HG03280 (cell line): ENCODE measurements around the gene XXYLT1.

Experiments
- ATAC-seq: cut with Tn5 transposase; IDR thresholded peaks from one replicate; pipeline ENCODE4 v1.9.1; 2021; ENCODE audit warnings: mild to moderate bottlenecking, moderate library complexity; ENCODE audit not compliant: unreplicated experiment

XXYLT1 gene

GRCh38 chr3:195036574-195036973, 234.4 kb downstream of the XXYLT1 start:
- ATAC-seq = no peak

- ATAC-seq = no peak
Observed at GRCh38 chr3:195036203-195036505, 234.8 kb downstream of the XXYLT1 start.

DNA sequence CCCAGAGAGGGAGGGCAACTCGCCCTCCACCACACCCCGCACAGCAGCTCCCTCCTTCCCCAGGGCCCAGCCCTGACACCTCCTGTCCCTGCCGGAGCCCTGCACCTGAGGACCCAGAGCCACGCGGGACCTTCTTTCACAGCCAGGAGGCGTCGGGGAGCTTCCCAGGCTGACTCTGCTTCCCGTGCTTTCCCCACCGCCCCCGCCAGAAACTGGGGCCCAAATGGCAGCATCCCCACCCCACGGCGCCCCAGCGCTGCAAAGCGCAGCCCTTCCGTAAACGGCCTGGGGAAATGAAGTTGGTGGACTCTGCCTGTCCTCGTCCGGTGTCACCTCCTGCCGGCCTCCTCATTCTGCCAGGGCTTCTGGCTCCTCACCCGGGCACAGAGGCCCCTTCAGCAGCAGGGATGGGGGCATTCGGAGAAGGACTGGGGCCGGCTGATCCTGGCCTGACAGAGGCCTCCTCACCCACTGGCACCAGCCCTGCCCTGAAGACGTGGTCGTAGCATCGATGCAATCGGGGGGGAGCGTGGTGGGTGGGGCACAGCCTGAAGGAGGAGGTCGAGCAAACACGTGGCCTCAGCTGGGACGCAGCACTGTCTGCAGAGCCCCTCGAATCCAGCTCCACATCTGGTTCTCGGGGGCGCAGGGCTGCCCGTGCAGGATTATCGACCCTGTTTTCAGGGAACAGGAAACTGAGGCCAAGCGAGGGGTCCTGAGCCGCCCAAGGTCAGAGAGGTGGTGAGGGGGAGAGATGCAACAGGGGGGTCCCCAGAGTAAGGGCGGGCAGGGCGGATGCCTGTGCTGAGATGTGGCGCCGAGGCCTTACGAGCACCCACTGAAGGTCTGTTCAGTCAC, 235.4 kb downstream of the XXYLT1 start:
- ATAC-seq = no peak

GRCh38 chr3:195034541-195034940, 236.4 kb downstream of the XXYLT1 start:
- no peak for ATAC-seq

GRCh38 chr3:195034101-195034500, 236.9 kb downstream of the XXYLT1 start:
- ATAC-seq = no peak

DNA sequence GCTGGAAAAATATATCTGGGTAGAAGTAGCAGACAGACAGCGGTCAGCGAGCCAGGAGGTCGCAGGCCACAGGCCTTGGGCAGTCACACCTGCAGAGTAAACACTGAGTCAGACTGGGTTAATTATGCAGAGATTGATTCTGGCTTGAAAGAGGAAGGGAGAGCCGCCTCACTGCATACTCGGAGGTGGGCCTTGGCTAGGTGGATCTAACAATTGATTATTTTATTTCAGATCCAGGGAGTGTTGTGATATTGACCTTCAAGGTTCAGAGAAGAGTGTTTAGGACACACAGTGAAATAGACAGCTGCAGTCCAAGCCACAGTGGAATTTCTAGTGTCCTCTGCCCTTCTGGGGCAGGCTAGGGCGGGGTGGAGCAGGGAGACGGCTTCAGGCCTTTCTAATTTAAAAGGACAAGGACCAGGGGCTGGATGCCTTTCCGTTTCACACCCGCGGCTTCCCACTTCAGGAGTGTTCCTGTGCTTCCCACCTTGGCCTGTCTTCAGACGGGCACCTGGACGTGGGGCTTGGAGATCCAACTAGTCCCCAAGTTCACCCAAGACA, 237.3 kb downstream of the XXYLT1 start:
- ATAC-seq = no peak

DNA sequence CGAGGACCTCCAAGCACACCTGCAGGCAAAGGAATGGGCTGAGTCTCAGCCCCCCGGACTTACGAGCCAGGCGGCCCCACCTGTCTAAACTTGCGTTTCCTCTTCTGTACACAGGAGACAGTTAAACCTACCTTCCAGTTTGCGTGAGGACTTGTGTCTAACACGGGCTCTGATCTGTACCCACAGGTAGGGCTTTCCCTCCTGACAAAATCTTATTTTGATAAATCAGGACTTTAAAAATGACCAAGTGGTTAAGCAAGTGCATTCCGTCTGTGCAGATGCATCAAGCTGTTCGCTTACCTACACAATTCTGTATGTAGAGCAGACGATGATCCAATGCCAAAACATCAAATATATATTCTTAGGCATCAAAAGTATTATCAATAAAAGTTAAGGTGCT, 238.0 kb downstream of the XXYLT1 start:
- ATAC-seq = no peak

DNA sequence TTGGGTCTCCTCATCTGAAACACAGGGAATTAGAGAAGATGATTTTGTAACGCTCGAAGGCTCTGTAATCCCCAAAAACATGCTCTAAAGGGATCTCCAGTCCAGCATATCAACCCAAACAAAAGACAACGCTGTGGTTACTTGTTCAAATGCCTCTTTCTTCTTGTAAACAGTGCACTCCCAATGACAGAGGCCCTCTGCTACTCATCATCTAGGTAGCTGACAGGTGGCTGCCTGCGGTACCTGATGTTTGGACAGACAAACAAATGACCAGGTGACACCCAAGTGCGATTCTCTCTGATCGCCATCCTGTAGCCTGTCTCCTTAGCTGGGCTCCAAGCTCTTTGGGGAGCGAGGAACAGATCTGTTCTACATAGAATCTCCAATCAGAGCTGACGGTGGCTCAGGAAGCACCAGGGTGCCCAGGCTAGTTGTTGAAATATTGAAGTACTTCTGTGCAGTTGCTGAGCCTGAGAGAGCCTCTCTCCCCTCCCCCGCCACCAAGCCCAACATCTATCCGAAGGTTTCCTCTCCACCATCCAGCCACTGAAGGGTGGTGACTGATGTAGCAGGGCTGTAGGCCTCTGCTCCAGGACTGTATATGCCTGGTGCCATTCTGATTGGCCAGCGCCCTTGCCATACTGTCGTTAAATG, 238.7 kb downstream of the XXYLT1 start:
- ATAC-seq = no peak

GRCh38 chr3:195031574-195032003, 239.4 kb downstream of the XXYLT1 start:
- ATAC-seq = no peak

DNA sequence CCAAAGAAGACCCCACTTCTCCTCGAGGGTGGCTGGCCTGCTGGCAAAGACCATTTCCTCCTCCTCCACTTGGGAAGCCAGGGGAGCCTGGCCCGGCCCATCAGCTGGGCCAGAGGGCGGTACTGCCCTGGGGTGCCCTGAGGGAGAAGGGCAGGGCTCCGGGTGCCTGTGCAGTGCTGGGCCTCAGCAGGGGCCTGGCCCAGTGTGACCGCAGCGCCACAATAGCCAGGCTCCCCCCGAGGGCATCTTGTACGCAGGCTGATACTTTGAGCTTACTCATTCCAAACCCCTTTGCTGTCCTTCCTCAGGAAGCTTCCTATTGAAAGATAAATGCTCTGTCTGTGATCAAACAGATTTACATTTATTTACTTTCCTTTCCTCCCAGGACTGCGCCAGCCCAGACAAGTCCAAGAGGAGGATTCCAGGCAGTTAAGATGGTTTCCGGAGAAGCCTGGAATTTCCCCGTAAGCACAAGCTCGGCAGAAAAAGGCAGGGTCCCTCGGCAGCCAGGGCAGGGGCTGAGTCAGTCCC, 240.1 kb downstream of the XXYLT1 start:
- ATAC-seq = no peak

DNA sequence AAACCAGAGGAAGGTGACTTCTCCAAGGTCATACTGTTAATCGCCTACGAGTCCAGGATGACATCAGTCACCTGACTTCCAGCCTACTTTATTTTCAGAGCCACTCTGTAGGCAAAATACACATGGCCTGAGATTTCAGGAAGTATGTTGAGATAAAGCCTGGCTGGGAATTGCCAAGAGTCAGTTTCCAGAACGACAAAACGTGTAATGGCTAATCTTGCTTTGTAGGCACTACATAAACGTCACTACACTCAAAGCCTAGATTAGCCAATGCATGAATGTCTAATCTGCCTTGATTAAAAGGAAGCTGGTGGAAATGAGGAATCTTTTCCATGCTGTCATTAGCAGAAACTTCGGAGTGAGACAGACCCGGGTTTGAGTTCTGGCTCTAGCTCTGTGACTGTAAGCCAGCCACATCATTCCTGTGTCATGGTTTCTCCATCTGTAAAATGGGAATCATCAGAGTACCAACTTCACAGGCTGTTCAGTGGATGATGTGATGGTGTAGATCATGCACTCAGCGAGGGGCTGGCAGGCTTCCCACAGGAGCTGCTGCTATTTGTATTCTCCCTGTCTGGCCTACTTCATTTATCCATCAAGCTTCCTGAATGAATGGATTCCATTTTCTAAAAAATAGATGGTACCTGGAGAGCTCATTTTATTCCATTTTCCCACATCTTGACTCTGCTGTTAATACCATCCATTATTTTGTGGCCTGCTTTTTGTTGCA, 241.9 kb downstream of the XXYLT1 start:
- no peak for ATAC-seq

DNA sequence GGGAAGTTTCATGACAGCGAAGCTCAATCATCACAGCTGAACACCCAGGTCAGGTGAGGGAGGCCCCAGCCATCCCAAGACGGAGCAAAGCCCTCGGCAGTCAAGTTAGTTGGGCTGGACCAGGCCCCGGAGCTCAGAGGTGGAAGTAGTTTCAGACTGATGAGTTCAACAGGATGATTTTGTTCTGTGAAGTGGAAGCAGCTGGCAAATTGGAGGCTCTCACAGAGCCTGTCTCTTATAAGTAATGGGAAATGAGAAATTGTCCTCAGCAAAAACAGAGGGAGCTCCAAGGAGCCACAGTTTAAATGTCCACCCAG, 245.1 kb downstream of the XXYLT1 start:
- no peak for ATAC-seq

GRCh38 chr3:195025056-195025883, 245.7 kb downstream of the XXYLT1 start:
- no peak for ATAC-seq

DNA sequence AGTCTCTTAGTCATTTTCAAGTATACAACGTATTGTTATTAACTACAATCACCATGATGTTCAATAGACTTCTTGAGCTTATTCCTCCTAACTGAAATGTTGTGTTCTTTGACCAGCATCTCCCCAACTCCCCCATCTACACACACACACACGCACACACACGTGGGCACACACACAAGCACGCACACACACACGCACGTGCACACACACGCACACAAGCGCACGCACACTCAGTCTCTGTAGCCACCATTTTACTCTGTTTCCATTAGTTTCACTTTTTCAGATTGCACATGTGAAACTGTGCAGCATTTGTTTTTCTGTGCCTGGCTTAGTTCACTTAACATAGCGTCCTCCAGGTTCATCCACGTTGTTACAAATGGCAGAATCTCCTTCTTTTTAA, 247.0 kb downstream of the XXYLT1 start:
- ATAC-seq = no peak

GRCh38 chr3:195023576-195023975, 247.4 kb downstream of the XXYLT1 start:
- no peak for ATAC-seq

GRCh38 chr3:195021692-195022091, 249.3 kb downstream of the XXYLT1 start:
- no peak for ATAC-seq

- no peak for ATAC-seq
Observed at GRCh38 chr3:195020921-195021320, 250.0 kb downstream of the XXYLT1 start.

GRCh38 chr3:195020185-195020584, 250.8 kb downstream of the XXYLT1 start:
- no peak for ATAC-seq

GRCh38 chr3:195019335-195019734, 251.6 kb downstream of the XXYLT1 start:
- no peak for ATAC-seq
